HepG2 (cell line): ENCODE results near the gene GTPBP6. TPM values are rescaled to one million over a fixed set of nuclear protein-coding genes. Genes with fewer than 3 reads are reported as not detected.

Experiments
- ATAC-seq: fragments of 200-7000 bp; cut with Tn5 transposase; 3 replicates; pipeline ENCODE4 v1.9.1; 2020; ENCODE audit warnings: mild to moderate bottlenecking, moderate library complexity
- BruUV-seq: library from RNA; stranded (reverse); fragments of 400-500 nt; replicated peaks from 2 replicates; lab custom pipeline; 2021; lab: Mats Ljungman, UMichigan
- CTCF ChIA-PET: fragments of 300-600 bp; formaldehyde crosslinking; extraction: SDS; loops from one replicate; lab custom pipeline; 2021; ENCODE audit warnings: low total read pairs, inconsistent platforms, low intra/inter-chr PET ratio; lab: Yijun Ruan, JAX
- POLR2A ChIA-PET: fragments of 350-600 bp; sonication (Branson Sonifier 250); formaldehyde crosslinking; loops from one replicate; lab custom pipeline; 2020; ENCODE audit warnings: antibody characterized with exemption, inconsistent platforms; lab: Yijun Ruan, JAX
- DNase-seq: peaks from one replicate; pipeline ENCODE4 v3.0.0-alpha.2; 2015; ENCODE audit warnings: low spot score
- FAIRE-seq: peaks from 3 replicates; lab custom pipeline; 2011; peaks lifted over from hg19 to GRCh38; lab: Jason Lieb, UNC
- H2AFZ ChIP-seq: one replicate; pipeline ENCODE4 v1.6.1; 2011; ENCODE audit warnings: low read length, inconsistent platforms
- H3K27ac ChIP-seq: fragments of 300-600 bp; 3 replicates; pipeline ENCODE4 v1.8.0; 2011; ENCODE audit warnings: mixed run types, mild to moderate bottlenecking, mixed read lengths, low read length, inconsistent platforms; ENCODE audit not compliant: insufficient read depth; ENCODE audit errors: extremely low read length
- H3K27me3 ChIP-seq, 2 experiments: fragments of 200-600 bp in 1 of 2; 2 replicates in 1 of 2; 3 replicates in 1 of 2; pipeline versions ENCODE4 v1.6.0 to v1.8.0; 2011; ENCODE audit warnings: low read length in 2 of 2, mild to moderate bottlenecking in 2 of 2, moderate library complexity in 2 of 2, inconsistent platforms in 1 of 2; ENCODE audit not compliant: insufficient read depth in 2 of 2, control insufficient read depth in 1 of 2
- H3K36me3 ChIP-seq, 2 experiments: fragments of 200-600 bp in 1 of 2; replicated peaks in 1 of 2; 2 replicates in 1 of 2; 3 replicates in 1 of 2; pipeline versions ENCODE4 v1.5.1 to v1.8.0; 2011; ENCODE audit warnings: low read length in 2 of 2, inconsistent platforms in 1 of 2; ENCODE audit not compliant: insufficient read depth in 2 of 2, control insufficient read depth in 1 of 2
- H3K4me1 ChIP-seq: 2 replicates; pipeline ENCODE4 v1.5.1; 2012; ENCODE audit warnings: low read length, inconsistent platforms; ENCODE audit not compliant: insufficient read depth
- H3K4me2 ChIP-seq: 2 replicates; pipeline ENCODE4 v1.6.0; 2011; ENCODE audit warnings: low read depth, low read length, inconsistent platforms
- H3K4me3 ChIP-seq, 3 experiments: fragments of 200-600 bp in 1 of 3; sonication (generic), shearing (Covaris generic) in 1 of 3; replicated peaks in 1 of 3; 2 replicates each; pipeline ENCODE4 v1.5.1; 2011 to 2016; ENCODE audit warnings: low read length in 3 of 3, inconsistent platforms in 2 of 3, low read depth in 2 of 3, mild to moderate bottlenecking in 2 of 3, control low read depth in 1 of 3, mixed read lengths in 1 of 3; ENCODE audit not compliant: insufficient read depth in 1 of 3
- H3K79me2 ChIP-seq: one replicate; pipeline ENCODE4 v1.6.1; 2011; ENCODE audit warnings: low read length, inconsistent platforms; ENCODE audit not compliant: insufficient read depth
- H3K9ac ChIP-seq: 2 replicates; pipeline ENCODE4 v1.6.0; 2011; ENCODE audit warnings: mild to moderate bottlenecking, low read depth, low read length, inconsistent platforms; ENCODE audit not compliant: insufficient read depth
- H3K9me3 ChIP-seq: 2 replicates; pipeline ENCODE4 v1.5.1; 2012; ENCODE audit warnings: mild to moderate bottlenecking, low read length
- H4K20me1 ChIP-seq: 2 replicates; pipeline ENCODE4 v1.6.0; 2011; ENCODE audit warnings: inconsistent platforms, mild to moderate bottlenecking, low read length, moderate library complexity; ENCODE audit not compliant: insufficient read depth
- AGO2 ChIP-seq: fragments of 200-400 bp; formaldehyde crosslinking; optimal IDR thresholded peaks from 2 replicates; pipeline ENCODE3; 2017; ENCODE audit warnings: mild to moderate bottlenecking, low read depth, low read length, moderate library complexity
- CHD2 ChIP-seq: IDR thresholded peaks from 2 replicates; pipeline ENCODE4 v1.6.1; 2011; ENCODE audit warnings: low read depth, low read length, improper control_type of control experiment
- FOXA1 ChIP-seq, 2 experiments: fragments of 450-650 bp in 1 of 2; sonication (generic) in 1 of 2; formaldehyde crosslinking in 1 of 2; IDR thresholded peaks; 2 replicates each; pipeline versions ENCODE4 v1.4.0 to v1.6.1; 2016 to 2020; ENCODE audit warnings: missing genetic modification reagents in 1 of 2
- FOXP1 ChIP-seq, 2 experiments: fragments of 450-650 bp in 1 of 2; IDR thresholded peaks; 2 replicates each; pipeline ENCODE4 v1.6.1; 2017 to 2018; ENCODE audit warnings: antibody characterized with exemption in 1 of 2
- HMGA1 ChIP-seq: sonication (generic); formaldehyde crosslinking; conservative IDR thresholded peaks from 2 replicates; pipeline ENCODE4 v1.4.0; 2020; ENCODE audit warnings: missing genetic modification reagents
- MATR3 ChIP-seq: sonication (generic); formaldehyde crosslinking; IDR thresholded peaks from 2 replicates; pipeline ENCODE4 v1.4.0; 2020; ENCODE audit warnings: missing genetic modification reagents
- NFE2L1 ChIP-seq: sonication (generic); formaldehyde crosslinking; IDR thresholded peaks from 2 replicates; pipeline ENCODE4 v1.4.0; 2020; ENCODE audit warnings: missing genetic modification reagents, mild to moderate bottlenecking, borderline replicate concordance
- NR2C2 ChIP-seq: sonication (generic); formaldehyde crosslinking; IDR thresholded peaks from 2 replicates; pipeline ENCODE4 v1.4.0; 2020; ENCODE audit warnings: missing genetic modification reagents, mild to moderate bottlenecking, moderate library complexity, borderline replicate concordance
- POLR2G ChIP-seq: fragments of 200-400 bp; formaldehyde crosslinking; IDR thresholded peaks from 2 replicates; pipeline ENCODE4 v1.6.1; 2018; ENCODE audit warnings: mild to moderate bottlenecking, low read depth, low read length, moderate library complexity
- PRPF4 ChIP-seq: fragments of 200-400 bp; formaldehyde crosslinking; IDR thresholded peaks from 2 replicates; pipeline ENCODE4 v1.6.1; 2016; ENCODE audit warnings: low read length, low read depth; ENCODE audit not compliant: poor library complexity, severe bottlenecking
- RBFOX2 ChIP-seq: fragments of 200-400 bp; formaldehyde crosslinking; IDR thresholded peaks from 2 replicates; pipeline ENCODE4 v1.6.1; 2017; ENCODE audit warnings: low read depth, mild to moderate bottlenecking, low read length
- RBM22 ChIP-seq: fragments of 200-400 bp; formaldehyde crosslinking; optimal IDR thresholded peaks from 2 replicates; pipeline ENCODE3; 2017; ENCODE audit warnings: mild to moderate bottlenecking, low read length, moderate library complexity
- SAFB2 ChIP-seq: sonication (generic); formaldehyde crosslinking; IDR thresholded peaks from 2 replicates; pipeline ENCODE4 v1.5.1; 2020; ENCODE audit warnings: missing genetic modification reagents, low read depth, mild to moderate bottlenecking, borderline replicate concordance
- SP5 ChIP-seq: IDR thresholded peaks from 2 replicates; pipeline ENCODE4 v1.6.1; 2016; ENCODE audit warnings: low read depth, borderline replicate concordance
- TRIM24 ChIP-seq: sonication (generic); formaldehyde crosslinking; IDR thresholded peaks from 2 replicates; pipeline ENCODE4 v1.8.0; 2022; ENCODE audit warnings: mild to moderate bottlenecking, missing genetic modification reagents
- ZBTB38 ChIP-seq: sonication (generic); formaldehyde crosslinking; IDR thresholded peaks from 2 replicates; pipeline ENCODE4 v1.5.1; 2020; ENCODE audit warnings: mild to moderate bottlenecking, missing genetic modification reagents
- ZFP37 ChIP-seq: sonication (generic); formaldehyde crosslinking; IDR thresholded peaks from 2 replicates; pipeline ENCODE4 v1.4.0; 2020; ENCODE audit warnings: missing genetic modification reagents, borderline replicate concordance
- ZNF20 ChIP-seq: sonication (generic); formaldehyde crosslinking; IDR thresholded peaks from 2 replicates; pipeline ENCODE4 v1.4.0; 2020; ENCODE audit warnings: mild to moderate bottlenecking, moderate library complexity, missing genetic modification reagents
- ZNF431 ChIP-seq: sonication (generic); formaldehyde crosslinking; IDR thresholded peaks from 2 replicates; pipeline ENCODE4 v1.9.0; 2022; ENCODE audit warnings: missing genetic modification reagents, low read depth, mild to moderate bottlenecking, borderline replicate concordance
- ZNF484 ChIP-seq: sonication (generic); formaldehyde crosslinking; IDR thresholded peaks from 2 replicates; pipeline ENCODE4 v1.5.1; 2020; ENCODE audit warnings: mild to moderate bottlenecking, low read depth, missing genetic modification reagents, borderline replicate concordance
- ZNF564 ChIP-seq: sonication (generic); formaldehyde crosslinking; IDR thresholded peaks from 2 replicates; pipeline ENCODE4 v1.8.1; 2023; ENCODE audit warnings: mild to moderate bottlenecking, missing genetic modification reagents
- ZNF766 ChIP-seq: sonication (generic); formaldehyde crosslinking; IDR thresholded peaks from 2 replicates; pipeline ENCODE4 v1.5.0; 2020; ENCODE audit warnings: missing genetic modification reagents, borderline replicate concordance
- WGBS: methylation state at CpG from one replicate; pipeline ENCODE4 v1.1.6; 2017; ENCODE audit warnings: low lambda C conversion rate; 5-methylcytosine and 5-hydroxymethylcytosine counted together
- in situ Hi-C: cut with HindIII; loops from 2 replicates; pipeline ENCODE4 v1.10.0; 2017; ENCODE audit warnings: low pct_unique_long_range_greater_than_20kb; ENCODE audit not compliant: extremely low pct_ligation_motif_present
- intact Hi-C: fragments of 100-400 bp; cut with micrococcal nuclease; formaldehyde crosslinking; loops from one replicate; pipeline ENCODE4 v1.10.0; 2022; ENCODE audit not compliant: unreplicated experiment
- polyA plus RNA-seq, 8 experiments: library from polyadenylated mRNA; depleted of rRNA in 3 of 8; stranded (reverse) in 7 of 8; unstranded in 1 of 8; fragments of >200 nt; fragmentation: Illumina TruSeq in 4 of 8; extraction: Trizol in 4 of 8; gene quantifications; 2 replicates each; pipeline versions ENCODE4 v1.2.1 to v1.2.3, GENCODE V29; 2011 to 2016; ENCODE audit warnings: low read depth in 4 of 8, missing spikeins in 1 of 8, mixed read lengths in 1 of 8; ENCODE audit not compliant: insufficient read depth in 1 of 8
- total RNA-seq, 5 experiments: library from RNA; depleted of rRNA; stranded (reverse); fragments of >200 nt; fragmentation: Illumina TruSeq; extraction: Trizol; gene quantifications; 2 replicates each; pipeline ENCODE4 v1.2.3, GENCODE V29; 2016; ENCODE audit warnings: low read depth in 1 of 5
- TF ChIP-seq, protein P1 (sequence below): IDR thresholded peaks from 2 replicates; pipeline ENCODE4 v1.6.1; 2016; ENCODE audit warnings: mild to moderate bottlenecking, missing biosample characterization, missing genetic modification reagents
- TF ChIP-seq, protein P2 (sequence below): sonication (generic); formaldehyde crosslinking; conservative IDR thresholded peaks from 2 replicates; pipeline ENCODE4 v1.8.0; 2022; ENCODE audit warnings: mild to moderate bottlenecking, moderate library complexity, missing genetic modification reagents

Gene GTPBP6
- total and polyA plus RNA-seq, 2 of the 13 experiments (the other 11 are each of a cell fraction or from before 2014, with no cell fraction given): 20.2 to 39.6 TPM

DNA sequence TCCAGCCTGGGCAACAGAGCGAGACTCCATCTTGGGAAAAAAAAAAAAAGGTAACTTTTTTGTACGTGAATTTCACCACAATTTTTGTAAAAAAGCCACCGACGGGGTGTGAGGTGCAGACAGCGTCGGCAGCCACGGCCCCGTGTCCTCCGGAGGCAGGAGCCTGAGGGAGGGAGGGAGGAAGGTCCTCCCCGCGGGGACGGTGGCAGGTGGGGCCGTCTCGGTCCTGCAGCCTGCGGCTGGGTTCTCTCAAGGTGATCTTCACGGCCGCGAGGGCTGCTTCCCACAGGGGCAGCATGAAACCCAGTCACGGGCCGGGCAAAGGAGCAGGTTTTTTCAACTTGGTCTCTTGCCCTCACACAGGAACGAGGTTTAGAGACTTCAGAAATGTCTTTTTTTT lies 23.5 kb downstream of the GTPBP6 start:
- Histone ChIP-seq H4K20me1 (peaks cover 36% of the 10 kb centered on the region; the same call in 1 of the 2 replicates), H3K27ac (no peak overlapping the region), H3K79me2 (no peaks in the 10 kb centered on the region), H2AFZ (no peak overlapping the region), H3K27me3 (no peaks in the 10 kb centered on the region), H3K4me1 (no peaks in the 10 kb centered on the region), H3K9me3 (no peaks in the 10 kb centered on the region), H3K4me3 (no peak overlapping the region), H3K9ac (no peak overlapping the region), H3K4me2 (no peak overlapping the region), H3K36me3 (peaks cover 22 to 49% of the 10 kb centered on the region in 2 experiments)
- no peak for ATAC-seq
- ChIA-PET POLR2A (no interaction called here), CTCF (no interaction called here)
- 97% methylated on average over 18 of the region's 21 CpGs for whole genome bisulfite sequencing
- intact Hi-C loops (no loop called here), in situ Hi-C loops (no loop called here)
- BruUV-seq: no TSS peak
- FAIRE-seq: no peak
- DNase-seq: no peak
- TF ChIP-seq ZFP37 (CRISPR knock-in tag) (no peak), NFE2L1 (CRISPR knock-in tag) (no peak), AGO2 (peak; percentile 89), FOXP1 (IDR thresholded peaks at IDR 0.05) (no peak), FOXP1 (CRISPR knock-in tag; IDR thresholded peaks at IDR 0.05) (no peak), FOXA1 (IDR thresholded peaks at IDR 0.05) (no peak), FOXA1 (CRISPR knock-in tag; IDR thresholded peaks at IDR 0.05) (no peak), TRIM24 (CRISPR knock-in tag) (no peak), MATR3 (CRISPR knock-in tag) (no peak), ZNF484 (CRISPR knock-in tag) (no peak), PRPF4 (peak; percentile 12), NR2C2 (CRISPR knock-in tag) (no peak), CHD2 (no peak), SAFB2 (CRISPR knock-in tag) (no peak), RBM22 (peak; percentile 67), ZNF766 (no peak), ZBTB38 (peak; percentile 38; the same call in 1 of the 2 replicates), RBFOX2 (peak; percentile 88), SP5 (CRISPR knock-in tag) (no peak), ZNF564 (CRISPR knock-in tag) (no peak), HMGA1 (no peak), ZNF20 (no peak), POLR2G (peak; percentile 26; the same call in 1 of the 2 replicates), ZNF431 (CRISPR knock-in tag) (no peak)
- TF ChIP-seq, protein P1, sequence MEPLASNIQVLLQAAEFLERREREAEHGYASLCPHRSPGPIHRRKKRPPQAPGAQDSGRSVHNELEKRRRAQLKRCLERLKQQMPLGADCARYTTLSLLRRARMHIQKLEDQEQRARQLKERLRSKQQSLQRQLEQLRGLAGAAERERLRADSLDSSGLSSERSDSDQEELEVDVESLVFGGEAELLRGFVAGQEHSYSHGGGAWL (CRISPR knock-in tag): no peak
- TF ChIP-seq, protein P2, sequence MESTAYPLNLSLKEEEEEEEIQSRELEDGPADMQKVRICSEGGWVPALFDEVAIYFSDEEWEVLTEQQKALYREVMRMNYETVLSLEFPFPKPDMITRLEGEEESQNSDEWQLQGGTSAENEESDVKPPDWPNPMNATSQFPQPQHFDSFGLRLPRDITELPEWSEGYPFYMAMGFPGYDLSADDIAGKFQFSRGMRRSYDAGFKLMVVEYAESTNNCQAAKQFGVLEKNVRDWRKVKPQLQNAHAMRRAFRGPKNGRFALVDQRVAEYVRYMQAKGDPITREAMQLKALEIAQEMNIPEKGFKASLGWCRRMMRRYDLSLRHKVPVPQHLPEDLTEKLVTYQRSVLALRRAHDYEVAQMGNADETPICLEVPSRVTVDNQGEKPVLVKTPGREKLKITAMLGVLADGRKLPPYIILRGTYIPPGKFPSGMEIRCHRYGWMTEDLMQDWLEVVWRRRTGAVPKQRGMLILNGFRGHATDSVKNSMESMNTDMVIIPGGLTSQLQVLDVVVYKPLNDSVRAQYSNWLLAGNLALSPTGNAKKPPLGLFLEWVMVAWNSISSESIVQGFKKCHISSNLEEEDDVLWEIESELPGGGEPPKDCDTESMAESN (CRISPR knock-in tag): no peak
